HEK293 (cell line): ENCODE data around the gene BCS1L.
A peak's percentile ranks its signal among the peaks of the same experiment; 100 is the strongest.

Experiments
- WT1 ChIP-seq: fragments of 450-650 bp; formaldehyde crosslinking; IDR thresholded peaks from 2 replicates; pipeline ENCODE4 v1.5.1; 2016; ENCODE audit warnings: missing biosample characterization, missing genetic modification characterization
- ZNF354C ChIP-seq: fragments of 450-650 bp; formaldehyde crosslinking; IDR thresholded peaks from 2 replicates; pipeline ENCODE4 v1.5.1; 2016; ENCODE audit warnings: missing biosample characterization, missing genetic modification characterization, low read depth, borderline replicate concordance
- TF ChIP-seq, protein P1 (sequence below): fragments of 450-650 bp; formaldehyde crosslinking; IDR thresholded peaks from 2 replicates; pipeline ENCODE4 v1.5.1; 2016; ENCODE audit warnings: missing biosample characterization, missing genetic modification characterization
- TF ChIP-seq, protein P2 (sequence below): fragments of 450-650 bp; formaldehyde crosslinking; IDR thresholded peaks from 2 replicates; pipeline ENCODE4 v1.5.1; 2016; ENCODE audit warnings: missing biosample characterization, missing genetic modification characterization

- TF ChIP-seq, protein P1, sequence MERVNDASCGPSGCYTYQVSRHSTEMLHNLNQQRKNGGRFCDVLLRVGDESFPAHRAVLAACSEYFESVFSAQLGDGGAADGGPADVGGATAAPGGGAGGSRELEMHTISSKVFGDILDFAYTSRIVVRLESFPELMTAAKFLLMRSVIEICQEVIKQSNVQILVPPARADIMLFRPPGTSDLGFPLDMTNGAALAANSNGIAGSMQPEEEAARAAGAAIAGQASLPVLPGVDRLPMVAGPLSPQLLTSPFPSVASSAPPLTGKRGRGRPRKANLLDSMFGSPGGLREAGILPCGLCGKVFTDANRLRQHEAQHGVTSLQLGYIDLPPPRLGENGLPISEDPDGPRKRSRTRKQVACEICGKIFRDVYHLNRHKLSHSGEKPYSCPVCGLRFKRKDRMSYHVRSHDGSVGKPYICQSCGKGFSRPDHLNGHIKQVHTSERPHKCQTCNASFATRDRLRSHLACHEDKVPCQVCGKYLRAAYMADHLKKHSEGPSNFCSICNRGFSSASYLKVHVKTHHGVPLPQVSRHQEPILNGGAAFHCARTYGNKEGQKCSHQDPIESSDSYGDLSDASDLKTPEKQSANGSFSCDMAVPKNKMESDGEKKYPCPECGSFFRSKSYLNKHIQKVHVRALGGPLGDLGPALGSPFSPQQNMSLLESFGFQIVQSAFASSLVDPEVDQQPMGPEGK (tag by site-specific recombination) = no peak
- TF ChIP-seq, protein P2, sequence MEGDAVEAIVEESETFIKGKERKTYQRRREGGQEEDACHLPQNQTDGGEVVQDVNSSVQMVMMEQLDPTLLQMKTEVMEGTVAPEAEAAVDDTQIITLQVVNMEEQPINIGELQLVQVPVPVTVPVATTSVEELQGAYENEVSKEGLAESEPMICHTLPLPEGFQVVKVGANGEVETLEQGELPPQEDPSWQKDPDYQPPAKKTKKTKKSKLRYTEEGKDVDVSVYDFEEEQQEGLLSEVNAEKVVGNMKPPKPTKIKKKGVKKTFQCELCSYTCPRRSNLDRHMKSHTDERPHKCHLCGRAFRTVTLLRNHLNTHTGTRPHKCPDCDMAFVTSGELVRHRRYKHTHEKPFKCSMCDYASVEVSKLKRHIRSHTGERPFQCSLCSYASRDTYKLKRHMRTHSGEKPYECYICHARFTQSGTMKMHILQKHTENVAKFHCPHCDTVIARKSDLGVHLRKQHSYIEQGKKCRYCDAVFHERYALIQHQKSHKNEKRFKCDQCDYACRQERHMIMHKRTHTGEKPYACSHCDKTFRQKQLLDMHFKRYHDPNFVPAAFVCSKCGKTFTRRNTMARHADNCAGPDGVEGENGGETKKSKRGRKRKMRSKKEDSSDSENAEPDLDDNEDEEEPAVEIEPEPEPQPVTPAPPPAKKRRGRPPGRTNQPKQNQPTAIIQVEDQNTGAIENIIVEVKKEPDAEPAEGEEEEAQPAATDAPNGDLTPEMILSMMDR (tag by site-specific recombination) = peak; percentile 71
- TF ChIP-seq ZNF354C (tag by site-specific recombination) (no peak), WT1 (tag by site-specific recombination) (no peak)
Measured at GRCh38 chr2:218658671-218659257, 719 bp upstream of the BCS1L start.
